Stimulated activated naive CD4-positive, alpha-beta T cell (primary cell): ENCODE measurements around the gene ZNF581.

Source experiments
- DNase-seq, 6 experiments: peaks; one replicate each; lab custom pipeline; 2025; lab: John Stamatoyannopoulos, UW

Gene ZNF581

DNA sequence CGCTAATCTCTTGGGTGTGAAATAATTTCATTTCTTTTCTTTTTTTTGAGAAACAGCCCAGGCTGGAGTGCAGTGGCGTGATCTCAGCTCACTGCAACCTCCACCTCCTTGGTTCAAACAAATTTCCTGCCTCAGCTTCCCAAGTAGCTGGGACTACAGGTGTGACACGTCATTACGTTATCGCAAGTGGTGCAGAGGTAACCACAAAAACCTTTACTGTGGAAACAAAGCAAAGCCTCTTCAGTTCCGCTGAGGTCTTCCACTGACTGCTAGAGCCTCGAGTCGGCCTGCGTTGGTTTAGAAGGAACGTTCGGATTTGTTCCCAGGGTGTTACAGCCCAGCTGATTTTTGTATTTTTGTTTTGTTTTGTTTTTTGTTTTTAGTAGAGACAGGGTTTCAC lies 17.1 kb upstream of the ZNF581 start:
- DNase-seq = peak; percentile 29 to 86 (median 70)

DNA sequence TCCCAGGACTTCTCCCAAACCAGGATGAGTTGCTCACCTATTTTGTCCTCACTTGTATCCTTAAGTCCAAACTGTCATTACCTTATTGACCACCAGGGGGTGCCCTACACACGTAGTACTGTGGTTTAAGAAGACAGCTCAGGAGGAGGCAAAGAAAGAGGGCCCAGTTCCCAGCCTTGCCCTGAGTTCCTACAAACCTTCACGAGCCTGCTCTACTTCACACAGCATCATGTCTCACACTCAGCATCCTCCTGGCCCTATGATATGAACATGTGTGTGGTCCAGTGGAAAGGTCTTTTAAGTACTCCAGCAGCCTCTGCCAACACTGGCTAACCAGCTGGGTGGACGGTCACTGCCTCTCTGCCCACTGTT lies 11.0 kb upstream of the ZNF581 start:
- DNase-seq = peak; percentile 55 to 92 (median 87)

GRCh38 chr19:55633861-55634260 lies 9.6 kb upstream of the ZNF581 start:
- DNase-seq = no peak

- DNase-seq = peak in 1 of 6 experiments; percentile 38
Observed at GRCh38 chr19:55635334-55635717, 8.1 kb upstream of the ZNF581 start.

DNA sequence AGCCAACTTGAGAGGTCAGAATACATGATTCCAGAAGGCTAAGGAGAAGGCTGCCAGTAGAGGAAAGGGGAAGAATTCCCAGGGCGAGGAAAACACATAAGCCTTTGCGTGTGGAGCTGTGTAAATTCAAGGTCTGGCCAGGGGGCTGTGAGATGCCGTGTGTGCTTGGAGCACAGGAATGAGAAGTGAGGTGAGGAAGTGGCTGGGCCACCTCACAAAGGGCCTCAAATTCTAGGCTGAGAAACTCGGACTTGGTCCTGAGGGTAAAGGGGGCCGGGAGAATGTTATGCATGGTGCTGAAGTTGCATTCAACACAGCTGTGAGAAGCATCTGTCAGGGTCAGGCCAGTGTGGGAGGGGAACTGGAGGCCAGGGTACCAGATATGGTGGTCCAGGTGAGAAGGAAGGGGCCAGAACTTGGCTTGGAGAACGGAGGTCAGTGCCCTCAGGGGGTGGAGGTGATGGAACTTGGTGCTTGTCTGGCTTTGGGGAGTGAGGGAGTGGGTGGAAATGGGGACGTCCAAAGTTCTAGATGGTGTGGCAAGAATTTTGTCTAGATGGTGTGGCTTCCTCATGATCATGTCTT lies 7.5 kb upstream of the ZNF581 start:
- DNase-seq = no peak

- no peak for DNase-seq
Observed at GRCh38 chr19:55636723-55637122, 6.7 kb upstream of the ZNF581 start.

DNA sequence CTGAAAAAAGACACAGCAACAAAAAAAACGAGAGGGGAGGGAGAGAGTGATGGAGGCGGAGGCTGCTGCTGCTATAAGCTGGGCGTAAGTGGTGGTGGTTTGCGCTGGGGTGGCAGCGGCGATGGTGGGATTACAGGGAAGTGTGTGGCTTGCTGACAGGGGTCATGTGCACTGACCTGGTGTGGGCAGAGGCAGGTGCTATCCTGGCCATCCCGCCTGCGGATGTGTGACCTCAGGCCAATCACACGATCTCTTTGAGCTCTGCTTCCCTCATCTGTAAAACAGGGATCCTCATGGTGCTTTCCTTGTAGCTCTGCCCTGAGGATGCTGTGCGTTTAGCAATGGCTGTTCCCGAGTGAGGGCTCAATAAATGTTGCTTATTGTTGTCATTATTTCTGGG lies 5.9 kb upstream of the ZNF581 start:
- no peak for DNase-seq

GRCh38 chr19:55638864-55639359 lies 4.5 kb upstream of the ZNF581 start:
- DNase-seq = peak; percentile 26 to 52 (median 36)

DNA sequence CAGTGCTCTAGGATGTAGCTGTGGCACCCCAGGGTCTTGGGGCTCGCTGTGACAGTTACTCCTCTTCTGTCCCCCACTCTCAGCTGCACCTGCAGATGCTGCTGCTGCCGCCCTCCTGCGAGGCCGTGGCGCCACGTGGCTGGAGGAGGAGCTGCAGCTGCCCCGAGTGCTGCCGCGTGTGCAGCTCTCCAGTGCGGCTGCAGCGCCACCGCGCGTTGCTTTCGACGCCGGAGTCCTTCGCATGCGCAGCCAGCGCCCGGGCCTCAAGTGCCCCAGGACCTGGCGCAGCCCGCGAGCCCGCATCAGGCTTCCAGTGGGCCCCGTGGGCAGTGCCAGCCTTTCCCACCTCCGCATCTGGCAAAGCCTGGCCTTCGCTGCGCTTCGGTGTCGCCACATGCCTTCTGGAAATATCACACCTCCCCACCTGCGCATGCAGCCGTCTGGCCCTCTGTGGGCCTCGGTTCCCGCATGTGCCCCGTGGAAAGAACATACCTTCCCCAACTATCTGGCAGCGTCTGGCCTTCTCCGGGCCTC lies 3.3 kb upstream of the ZNF581 start:
- peak; percentile 59 to 70 (median 66) for DNase-seq

GRCh38 chr19:55640577-55641425 lies 2.6 kb upstream of the ZNF581 start, which contains the start of gene ZNF580:
Gene ZNF580, plus strand, starts transcription at chr19:55641002. Its CDS starts 1,507 bp downstream, at chr19:55642509.
- peak; percentile 23 to 68 (median 54) for DNase-seq

DNA sequence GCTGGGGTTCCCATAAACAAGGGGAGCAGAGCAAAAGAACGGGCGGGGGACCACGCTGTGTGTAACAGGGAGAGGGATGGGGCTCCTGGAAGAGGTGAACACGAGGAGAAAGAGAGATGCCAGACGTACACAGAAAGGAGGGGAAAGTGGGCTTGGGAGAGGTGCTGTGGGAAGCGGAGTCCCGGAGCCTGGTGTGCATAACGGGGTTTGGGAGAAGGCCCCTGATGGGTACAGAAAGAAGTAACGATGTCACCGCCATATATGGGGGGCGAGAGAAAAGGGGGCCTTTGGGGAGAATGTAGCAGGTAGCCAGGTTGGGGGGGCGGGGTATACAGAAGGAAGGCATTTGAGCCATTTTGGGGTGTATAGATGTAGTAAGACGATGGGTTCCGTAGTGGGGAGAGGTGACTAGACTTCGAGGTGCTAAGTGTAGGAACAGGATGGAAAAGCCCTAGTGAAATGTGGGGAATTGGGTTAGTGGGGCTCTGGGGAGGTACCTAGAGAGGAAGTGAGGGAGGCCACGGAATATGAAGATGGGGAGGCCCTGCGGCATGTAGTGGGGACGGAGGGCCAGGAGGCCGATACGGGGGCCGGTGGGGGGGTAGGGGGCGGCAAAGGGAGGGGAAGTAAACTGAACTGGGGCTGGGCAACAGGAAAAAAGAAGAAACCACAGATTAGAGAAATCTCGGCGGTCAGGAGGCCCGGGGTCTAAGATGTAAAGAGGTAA lies 1.9 kb upstream of the ZNF581 start:
- peak in 5 of 6 experiments; percentile 17 to 62 (median 45) for DNase-seq

DNA sequence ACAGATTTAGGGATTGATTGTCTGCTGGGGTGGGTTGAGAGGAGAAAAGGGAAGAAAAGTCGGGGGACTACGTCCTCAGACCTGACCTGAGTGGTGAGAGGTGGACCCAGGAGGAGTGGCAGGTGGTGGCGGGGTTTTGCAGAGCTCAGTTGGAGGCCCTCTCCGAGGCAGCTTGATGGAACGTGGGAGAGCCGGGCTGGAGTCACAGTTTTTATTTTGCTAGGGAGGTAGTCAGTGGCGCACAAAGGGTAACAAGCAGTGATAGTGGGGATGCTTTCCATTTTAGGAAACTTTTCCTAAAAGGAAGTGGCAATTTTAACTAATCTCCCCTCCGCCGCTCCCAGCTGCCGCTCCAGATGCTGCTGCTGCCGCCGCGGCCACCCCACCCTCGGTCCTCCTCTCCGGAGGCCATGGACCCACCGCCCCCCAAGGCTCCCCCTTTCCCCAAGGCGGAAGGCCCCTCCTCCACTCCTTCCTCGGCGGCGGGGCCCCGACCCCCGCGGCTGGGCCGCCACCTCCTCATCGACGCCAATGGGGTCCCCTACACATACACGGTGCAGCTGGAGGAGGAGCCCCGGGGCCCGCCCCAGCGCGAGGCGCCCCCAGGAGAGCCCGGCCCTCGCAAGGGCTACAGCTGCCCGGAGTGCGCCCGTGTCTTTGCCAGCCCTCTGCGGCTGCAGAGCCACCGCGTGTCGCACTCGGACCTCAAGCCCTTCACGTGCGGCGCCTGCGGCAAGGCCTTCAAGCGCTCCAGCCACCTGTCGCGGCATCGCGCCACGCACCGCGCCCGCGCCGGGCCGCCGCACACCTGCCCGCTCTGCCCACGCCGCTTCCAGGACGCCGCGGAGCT lies 1.1 kb upstream of the ZNF581 start:
- DNase-seq = peak in 5 of 6 experiments; percentile 20 to 55 (median 33)

GRCh38 chr19:55643887-55644176 lies 383 bp downstream of the ZNF581 start:
- no peak for DNase-seq

GRCh38 chr19:55644191-55644833 lies 863 bp downstream of the ZNF581 start:
- no peak for DNase-seq

DNA sequence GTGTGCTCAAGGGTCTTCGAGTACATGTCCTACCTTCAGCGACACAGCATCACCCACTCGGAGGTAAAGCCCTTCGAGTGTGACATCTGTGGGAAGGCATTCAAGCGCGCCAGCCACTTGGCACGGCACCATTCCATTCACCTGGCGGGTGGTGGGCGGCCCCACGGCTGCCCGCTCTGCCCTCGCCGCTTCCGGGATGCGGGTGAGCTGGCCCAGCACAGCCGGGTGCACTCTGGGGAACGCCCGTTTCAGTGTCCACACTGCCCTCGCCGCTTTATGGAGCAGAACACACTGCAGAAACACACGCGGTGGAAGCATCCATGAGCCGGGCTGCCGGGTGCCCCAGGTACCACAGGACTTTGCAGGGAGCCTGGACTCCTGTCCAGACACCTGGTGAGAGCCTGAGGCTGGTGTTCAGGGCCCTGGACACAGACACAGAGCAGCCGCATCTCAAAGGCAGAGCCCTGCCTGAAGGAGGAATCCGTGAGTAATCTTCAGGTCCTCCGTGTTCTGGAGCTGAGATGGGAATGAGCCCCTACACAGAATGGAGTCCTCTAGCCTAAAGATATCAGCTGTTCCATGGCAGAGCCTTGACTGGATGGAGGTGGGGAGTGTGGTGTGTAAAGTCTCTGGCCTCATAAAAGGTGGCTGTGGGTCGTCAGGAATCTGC lies 1.5 kb downstream of the ZNF581 start:
- DNase-seq = no peak

- no peak for DNase-seq
Observed at GRCh38 chr19:55645512-55645881, 2.0 kb downstream of the ZNF581 start.

DNA sequence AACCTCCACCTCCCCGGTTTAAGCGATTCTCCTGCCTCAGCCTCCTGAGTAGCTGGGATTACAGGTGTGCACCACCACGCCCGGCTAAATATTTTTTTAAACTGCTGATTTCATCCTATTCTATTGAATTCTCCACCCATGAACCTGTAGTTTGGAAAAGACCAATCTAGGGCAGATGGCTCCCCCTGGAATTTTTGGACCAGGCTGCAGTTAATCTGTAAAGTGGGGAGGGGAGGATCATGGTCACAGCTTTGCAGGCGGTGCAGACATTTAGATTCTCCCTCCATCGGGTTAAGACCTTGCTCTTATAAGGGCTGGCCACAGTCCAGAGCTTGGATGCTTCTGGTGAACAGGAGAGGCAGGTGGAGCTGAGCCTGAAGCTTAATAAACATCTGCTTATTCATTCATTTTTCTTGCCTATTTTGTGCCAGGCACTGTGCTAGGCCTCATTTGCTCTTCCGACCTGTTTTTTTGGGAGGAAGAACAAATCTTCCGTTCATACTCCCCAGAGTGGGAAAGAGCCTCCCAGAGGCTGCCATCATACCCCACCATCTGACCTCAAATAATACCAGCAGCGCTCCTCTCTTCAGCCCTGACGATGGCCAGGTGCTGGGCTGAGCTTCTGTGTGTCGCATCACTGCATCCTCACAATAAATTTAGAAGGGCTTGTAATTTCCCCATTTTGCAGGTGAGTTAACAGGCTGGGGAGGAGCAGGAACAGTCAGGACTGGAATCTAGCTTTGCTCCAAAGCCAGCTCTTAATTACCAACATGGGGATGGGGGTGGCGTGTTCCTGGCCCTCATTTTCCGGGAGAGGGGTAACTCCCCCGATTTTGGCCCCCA lies 3.7 kb downstream of the ZNF581 start:
- DNase-seq = no peak

DNA sequence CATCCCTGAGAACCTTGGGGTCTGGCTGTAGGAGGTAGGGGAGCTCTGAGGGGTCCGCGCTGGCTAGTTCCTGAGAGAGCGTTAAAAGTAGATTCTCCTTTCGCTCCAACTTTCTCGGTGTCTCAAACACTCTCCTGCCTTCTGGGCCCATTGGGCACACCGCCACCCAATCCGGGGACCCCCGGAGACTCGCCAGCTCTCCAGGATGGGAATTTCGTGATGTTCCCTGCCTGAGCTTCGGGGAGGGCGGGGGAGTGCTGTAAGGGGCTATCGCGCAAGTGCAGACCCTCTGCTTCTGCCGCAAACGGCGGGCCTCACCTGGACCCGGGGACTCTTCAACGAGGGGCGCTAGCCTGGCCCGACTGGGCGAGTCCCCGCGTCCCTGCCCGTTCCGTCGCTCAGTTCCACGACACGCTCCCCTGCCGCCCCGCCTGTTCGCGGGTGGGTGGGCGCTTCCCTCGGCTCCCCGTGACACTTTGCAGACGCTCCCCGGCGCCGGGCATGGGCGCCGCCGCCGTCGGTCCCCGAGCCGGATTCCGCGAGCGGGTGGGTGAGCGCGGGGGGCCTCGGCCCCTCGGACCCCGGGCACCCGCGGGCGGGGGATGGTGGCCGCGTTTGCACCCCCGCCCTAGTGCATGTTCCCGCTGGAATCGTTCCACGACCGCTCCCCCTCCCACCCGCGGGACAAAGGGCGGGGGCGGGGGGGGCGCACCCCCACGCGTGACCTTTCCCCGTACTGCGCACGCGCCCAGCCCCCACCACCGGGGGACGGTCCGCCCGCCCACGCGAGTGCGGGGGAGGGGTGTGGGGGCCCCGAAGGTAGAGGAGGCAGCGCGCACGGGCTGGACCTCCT lies 4.5 kb downstream of the ZNF581 start, which contains the start of gene CCDC106:
CCDC106 (plus strand) TSS at position 481 of the 853 bp plus-strand sequence. CDS start 835 bp downstream, outside the sequence.
- DNase-seq = peak; percentile 27 to 72 (median 57)
